HEK293T (cell line): Measurements from ENCODE around the gene PRDM16.

Experiments
- ARNT ChIP-seq: fragments of 450-650 bp; IDR thresholded peaks from 2 replicates; pipeline ENCODE4 v1.6.1; 2017; ENCODE audit warnings: mild to moderate bottlenecking
- BHLHE40 ChIP-seq: fragments of 450-650 bp; IDR thresholded peaks from 2 replicates; pipeline ENCODE4 v1.6.1; 2016; ENCODE audit warnings: mild to moderate bottlenecking, moderate library complexity, borderline replicate concordance
- ELF4 ChIP-seq: fragments of 450-650 bp; IDR thresholded peaks from 2 replicates; pipeline ENCODE4 v1.6.1; 2017; ENCODE audit warnings: antibody characterized with exemption
- FOXK2 ChIP-seq: fragments of 450-650 bp; IDR thresholded peaks from 2 replicates; pipeline ENCODE4 v1.6.1; 2016; ENCODE audit warnings: mild to moderate bottlenecking
- FOXM1 ChIP-seq: fragments of 450-650 bp; IDR thresholded peaks from 2 replicates; pipeline ENCODE4 v1.6.1; 2017; ENCODE audit warnings: mild to moderate bottlenecking, borderline replicate concordance
- HDGF ChIP-seq: fragments of 450-650 bp; IDR thresholded peaks from 2 replicates; pipeline ENCODE4 v1.6.1; 2017; ENCODE audit warnings: antibody characterized with exemption, borderline replicate concordance
- L3MBTL2 ChIP-seq: fragments of 450-650 bp; conservative IDR thresholded peaks from 2 replicates; pipeline ENCODE4 v1.6.1; 2016; ENCODE audit warnings: mild to moderate bottlenecking
- LEF1 ChIP-seq: fragments of 450-650 bp; IDR thresholded peaks from 2 replicates; pipeline ENCODE4 v1.6.1; 2017; ENCODE audit warnings: mild to moderate bottlenecking, borderline replicate concordance
- NFRKB ChIP-seq: fragments of 450-650 bp; IDR thresholded peaks from 2 replicates; pipeline ENCODE4 v1.6.1; 2016; ENCODE audit warnings: mild to moderate bottlenecking, moderate library complexity
- PKNOX1 ChIP-seq: fragments of 450-650 bp; IDR thresholded peaks from 2 replicates; pipeline ENCODE4 v1.6.1; 2016
- SP1 ChIP-seq: fragments of 450-650 bp; IDR thresholded peaks from 2 replicates; pipeline ENCODE4 v1.6.1; 2017
- SUZ12 ChIP-seq: fragments of 450-650 bp; IDR thresholded peaks from 2 replicates; pipeline ENCODE4 v1.6.1; 2016; ENCODE audit warnings: mild to moderate bottlenecking
- ZNF384 ChIP-seq: fragments of 450-650 bp; IDR thresholded peaks from 2 replicates; pipeline ENCODE4 v1.6.1; 2016

GRCh38 chr1:3197781-3198316 is 128.8 kb downstream of the PRDM16 start:
- no peak for TF ChIP-seq SP1
- no peak for TF ChIP-seq LEF1
- TF ChIP-seq ZNF384: no peak
- no peak for TF ChIP-seq BHLHE40
- TF ChIP-seq FOXM1: no peak
- TF ChIP-seq ELF4: no peak
- TF ChIP-seq NFRKB: no peak
- TF ChIP-seq FOXK2: no peak
- TF ChIP-seq ARNT: no peak
- TF ChIP-seq SUZ12: no peak
- TF ChIP-seq HDGF: no peak
- TF ChIP-seq L3MBTL2: no peak
- TF ChIP-seq PKNOX1: no peak
